ENCODE results near the gene ATP10B. TPM values are rescaled to one million over a fixed set of nuclear protein-coding genes. Genes with fewer than 3 reads are reported as not detected.

Gene ATP10B
- total RNA-seq, 6 experiments from 2014 or later: not detected

GRCh38 chr5:160805376-160805775 is 46.6 kb downstream of the ATP10B start:
- Mint-ChIP-seq H3K4me1 (ENCODE audit: low read depth) (no peaks in the 10 kb centered on the region), H3K4me3 (no peak overlapping the region), H3K9me3 (peaks cover 26% of the 10 kb centered on the region), H3K27ac (no peak overlapping the region), H3K36me3 (ENCODE audit: low read depth) (no peaks in the 10 kb centered on the region), H3K27me3 (ENCODE audit: insufficient read depth) (no peaks in the 10 kb centered on the region)
- DNase-seq: no peak
- no peak for TF ChIP-seq CTCF (IDR thresholded peaks at IDR 0.05)

- no peaks in the 10 kb centered on the region for H3K27me3 Mint-ChIP-seq (ENCODE audit: insufficient read depth)
- no peaks in the 10 kb centered on the region for H3K4me1 Mint-ChIP-seq (ENCODE audit: low read depth)
- TF ChIP-seq CTCF (IDR thresholded peaks at IDR 0.05): no peak
- no peak overlapping the region for H3K4me3 Mint-ChIP-seq
- H3K27ac Mint-ChIP-seq: no peak overlapping the region
- no peaks in the 10 kb centered on the region for H3K36me3 Mint-ChIP-seq (ENCODE audit: low read depth)
- DNase-seq: no peak
- peaks cover 41% of the 10 kb centered on the region for H3K9me3 Mint-ChIP-seq
These were observed 49.4 kb downstream of the ATP10B start for GRCh38 chr5:160802592-160802991.

GRCh38 chr5:160800375-160801275 is 51.4 kb downstream of the ATP10B start:
- no peaks in the 10 kb centered on the region; the same call in 1 of the 2 replicates for H3K27me3 Mint-ChIP-seq (ENCODE audit: insufficient read depth)
- no peak for DNase-seq
- no peaks in the 10 kb centered on the region for H3K36me3 Mint-ChIP-seq (ENCODE audit: low read depth)
- H3K27ac Mint-ChIP-seq: no peak overlapping the region
- H3K4me3 Mint-ChIP-seq: no peak overlapping the region
- H3K4me1 Mint-ChIP-seq (ENCODE audit: low read depth): no peaks in the 10 kb centered on the region
- peaks cover 38% of the 10 kb centered on the region for H3K9me3 Mint-ChIP-seq
- TF ChIP-seq CTCF (IDR thresholded peaks at IDR 0.05): no peak

- H3K9me3 Mint-ChIP-seq: peaks cover 41% of the 10 kb centered on the region
- H3K27ac Mint-ChIP-seq: no peak overlapping the region
- no peak for DNase-seq
- H3K27me3 Mint-ChIP-seq (ENCODE audit: insufficient read depth): no peaks in the 10 kb centered on the region; the same call in 1 of the 2 replicates
- H3K4me1 Mint-ChIP-seq (ENCODE audit: low read depth): no peaks in the 10 kb centered on the region
- H3K36me3 Mint-ChIP-seq (ENCODE audit: low read depth): no peaks in the 10 kb centered on the region
- H3K4me3 Mint-ChIP-seq: no peak overlapping the region
- no peak for TF ChIP-seq CTCF (IDR thresholded peaks at IDR 0.05)
These were observed 52.8 kb downstream of the ATP10B start for GRCh38 chr5:160799184-160799583.

GRCh38 chr5:160797020-160797419 is 55.0 kb downstream of the ATP10B start:
- no peak for DNase-seq
- H3K9me3 Mint-ChIP-seq: peaks cover 39% of the 10 kb centered on the region
- H3K36me3 Mint-ChIP-seq (ENCODE audit: low read depth): no peaks in the 10 kb centered on the region
- TF ChIP-seq CTCF (IDR thresholded peaks at IDR 0.05): no peak
- no peak overlapping the region for H3K27ac Mint-ChIP-seq
- no peaks in the 10 kb centered on the region for H3K4me1 Mint-ChIP-seq (ENCODE audit: low read depth)
- no peaks in the 10 kb centered on the region; the same call in 1 of the 2 replicates for H3K27me3 Mint-ChIP-seq (ENCODE audit: insufficient read depth)
- no peak overlapping the region for H3K4me3 Mint-ChIP-seq

Data from HFFc6 (cell line).